NOMO-1 treated with DMSO at 0.1 percent for 48 hours (cell line): ENCODE data around the gene SLC30A5.
A peak's percentile ranks its signal among the peaks of the same experiment; 100 is the strongest.

ENCODE experiments used
- DNase-seq: peaks from one replicate; lab custom pipeline; 2025; ENCODE audit not compliant: unreplicated experiment; lab: John Stamatoyannopoulos, UW

The SLC30A5 gene

DNA sequence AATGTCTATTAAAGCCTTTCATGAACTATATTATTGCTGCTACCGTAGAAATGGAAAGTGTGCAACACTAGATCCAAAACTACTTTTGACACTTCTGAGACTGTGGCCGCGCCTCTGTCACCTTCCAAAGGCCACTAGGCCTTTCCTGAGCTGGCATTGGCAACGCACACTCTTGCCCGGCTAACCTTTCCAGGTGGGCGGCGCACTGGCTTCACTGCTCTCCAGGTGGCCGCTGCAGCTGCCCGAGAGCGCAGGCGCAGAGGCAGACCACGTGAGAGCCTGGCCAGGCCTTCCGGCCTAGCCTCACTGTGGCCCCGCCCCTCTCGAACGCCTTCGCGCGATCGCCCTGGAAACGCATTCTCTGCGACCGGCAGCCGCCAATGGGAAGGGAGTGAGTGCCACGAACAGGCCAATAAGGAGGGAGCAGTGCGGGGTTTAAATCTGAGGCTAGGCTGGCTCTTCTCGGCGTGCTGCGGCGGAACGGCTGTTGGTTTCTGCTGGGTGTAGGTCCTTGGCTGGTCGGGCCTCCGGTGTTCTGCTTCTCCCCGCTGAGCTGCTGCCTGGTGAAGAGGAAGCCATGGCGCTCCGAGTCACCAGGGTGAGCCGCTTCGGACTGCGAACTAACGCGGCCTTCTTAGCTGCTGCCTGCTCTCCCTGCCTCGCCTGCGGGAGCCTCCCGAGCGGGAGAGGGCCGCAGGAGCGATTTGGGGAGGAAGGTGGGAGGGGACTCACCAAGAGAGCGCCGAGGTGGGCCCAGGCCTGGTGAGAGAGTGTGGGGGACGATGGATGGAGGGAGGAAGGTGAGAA is 73.1 kb downstream of the SLC30A5 start, which contains the start of gene CCNB1:
Gene CCNB1, plus strand, starts transcription at position 465 of the 807 bp plus-strand sequence. Its CDS starts 113 bp downstream, at position 578.
- DNase-seq, result peak; percentile 99

DNA sequence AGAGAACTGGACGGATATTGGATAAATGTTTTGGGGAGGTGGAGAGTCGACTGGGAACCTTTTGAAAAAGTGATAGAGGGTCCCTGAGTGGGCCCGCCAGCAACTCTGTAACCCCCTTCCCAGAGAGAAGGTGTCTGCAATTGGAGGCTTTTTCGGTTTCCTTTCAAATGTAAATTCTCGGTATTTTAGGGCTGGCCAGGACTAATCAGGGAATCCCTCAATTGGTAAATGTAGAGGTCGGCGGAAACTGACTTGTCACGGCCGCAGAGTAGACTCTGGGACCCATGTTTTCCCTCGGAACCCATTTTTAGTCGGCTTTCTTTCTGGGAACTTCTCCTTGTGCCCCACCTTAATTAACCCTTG is 73.7 kb downstream of the SLC30A5 start:
- no peak for DNase-seq

DNA sequence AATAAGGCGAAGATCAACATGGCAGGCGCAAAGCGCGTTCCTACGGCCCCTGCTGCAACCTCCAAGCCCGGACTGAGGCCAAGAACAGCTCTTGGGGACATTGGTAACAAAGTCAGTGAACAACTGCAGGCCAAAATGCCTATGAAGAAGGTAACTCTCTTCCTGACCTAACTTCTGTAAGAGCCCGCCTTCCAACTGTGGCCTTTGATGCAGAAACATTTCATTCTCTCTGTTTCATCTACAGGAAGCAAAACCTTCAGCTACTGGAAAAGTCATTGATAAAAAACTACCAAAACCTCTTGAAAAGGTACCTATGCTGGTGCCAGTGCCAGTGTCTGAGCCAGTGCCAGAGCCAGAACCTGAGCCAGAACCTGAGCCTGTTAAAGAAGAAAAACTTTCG is 74.1 kb downstream of the SLC30A5 start:
- no peak for DNase-seq

- DNase-seq, result no peak
Measured at GRCh38 chr5:69170495-69170894, 76.7 kb downstream of the SLC30A5 start.

DNA sequence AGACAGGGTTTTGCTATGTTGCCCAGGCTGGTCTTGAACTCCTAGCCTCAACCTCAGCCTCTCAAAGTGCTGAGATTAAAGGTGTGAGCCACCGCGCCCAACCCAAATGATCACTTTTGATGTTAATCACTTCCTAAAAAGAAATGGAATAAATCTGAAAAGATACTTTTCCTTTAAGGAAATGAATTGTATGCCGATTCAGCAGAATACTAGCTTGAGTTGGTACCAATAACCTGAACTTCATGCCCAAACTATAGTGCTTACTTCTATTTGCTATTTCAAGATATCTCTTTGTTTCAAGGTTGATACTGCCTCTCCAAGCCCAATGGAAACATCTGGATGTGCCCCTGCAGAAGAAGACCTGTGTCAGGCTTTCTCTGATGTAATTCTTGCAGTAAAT is 77.2 kb downstream of the SLC30A5 start:
- no peak for DNase-seq
